Keratinocyte (primary cell): ENCODE data around the gene PER2. TPM values are rescaled to one million over a fixed set of nuclear protein-coding genes. Genes with fewer than 3 reads are reported as not detected.

Source experiments
- DNase-seq: peaks from one replicate; pipeline ENCODE4 v3.0.0-alpha.2; 2011; ENCODE audit warnings: low read depth, missing footprints, low spot score
- FAIRE-seq: peaks from 2 replicates; lab custom pipeline; 2011; peaks lifted over from hg19 to GRCh38; lab: Jason Lieb, UNC
- H2AFZ ChIP-seq: 2 replicates; pipeline ENCODE4 v1.6.0; 2012; ENCODE audit warnings: low read length, control low read depth, inconsistent platforms; ENCODE audit not compliant: control insufficient read depth
- H3K27ac ChIP-seq: 2 replicates; pipeline ENCODE4 v1.5.1; 2011; ENCODE audit warnings: low read length; ENCODE audit not compliant: control insufficient read depth, insufficient read depth
- H3K27me3 ChIP-seq: 3 replicates; pipeline ENCODE4 v1.6.0; 2011; ENCODE audit warnings: low read length; ENCODE audit not compliant: control insufficient read depth, insufficient read depth; ENCODE audit errors: extremely low read depth
- H3K36me3 ChIP-seq, 2 experiments: 2 replicates in 1 of 2; 3 replicates in 1 of 2; pipeline ENCODE4 v1.5.1; 2011; ENCODE audit warnings: low read length in 2 of 2, mild to moderate bottlenecking in 1 of 2; ENCODE audit not compliant: control insufficient read depth in 2 of 2, insufficient read depth in 2 of 2; ENCODE audit errors: extremely low read depth in 1 of 2
- H3K4me1 ChIP-seq: 3 replicates; pipeline ENCODE4 v1.5.1; 2011; ENCODE audit warnings: low read length; ENCODE audit not compliant: control insufficient read depth, insufficient read depth; ENCODE audit errors: extremely low read depth
- H3K4me2 ChIP-seq: 3 replicates; pipeline ENCODE4 v1.6.0; 2011; ENCODE audit warnings: low read depth, low read length; ENCODE audit not compliant: control insufficient read depth, insufficient read depth; ENCODE audit errors: extremely low read depth
- H3K4me3 ChIP-seq, 3 experiments: fragments of 200-600 bp in 1 of 3; sonication (generic) in 1 of 3; 2 replicates in 2 of 3; 3 replicates in 1 of 3; pipeline ENCODE4 v1.5.1; 2011 to 2016; ENCODE audit warnings: low read length in 3 of 3, mild to moderate bottlenecking in 3 of 3, control low read depth in 2 of 3, inconsistent platforms in 1 of 3, low read depth in 1 of 3, mixed read lengths in 1 of 3, mixed run types in 1 of 3, moderate library complexity in 1 of 3; ENCODE audit not compliant: control insufficient read depth in 2 of 3, insufficient read depth in 2 of 3; ENCODE audit errors: extremely low read depth in 1 of 3
- H3K79me2 ChIP-seq: 2 replicates; pipeline ENCODE4 v1.6.0; 2012; ENCODE audit warnings: low read length; ENCODE audit not compliant: control insufficient read depth, insufficient read depth
- H3K9ac ChIP-seq: 3 replicates; pipeline ENCODE4 v1.6.0; 2011; ENCODE audit warnings: low read length; ENCODE audit not compliant: control insufficient read depth, insufficient read depth; ENCODE audit errors: extremely low read depth
- H3K9me1 ChIP-seq: 3 replicates; pipeline ENCODE4 v1.6.0; 2011; ENCODE audit warnings: low read length; ENCODE audit not compliant: control insufficient read depth, insufficient read depth; ENCODE audit errors: extremely low read depth
- H3K9me3 ChIP-seq: 2 replicates; pipeline ENCODE4 v1.5.1; 2012; ENCODE audit warnings: low read depth, low read length; ENCODE audit not compliant: control insufficient read depth
- H4K20me1 ChIP-seq: 3 replicates; pipeline ENCODE4 v1.6.0; 2011; ENCODE audit warnings: low read length; ENCODE audit not compliant: control insufficient read depth, insufficient read depth; ENCODE audit errors: extremely low read depth
- CTCF ChIP-seq, 3 experiments: IDR thresholded peaks in 1 of 3; conservative IDR thresholded peaks in 1 of 3; optimal IDR thresholded peaks in 1 of 3; 2 replicates in 2 of 3; 3 replicates in 1 of 3; pipeline versions ENCODE3 to v1.5.1; 2011; ENCODE audit warnings: low read length in 3 of 3, mild to moderate bottlenecking in 3 of 3, moderate library complexity in 2 of 3, control low read depth in 1 of 3, inconsistent platforms in 1 of 3; ENCODE audit not compliant: insufficient read depth in 2 of 3; ENCODE audit errors: extremely low read depth in 1 of 3
- EZH2 ChIP-seq: IDR thresholded peaks from one replicate; pipeline ENCODE4 v1.6.1; 2012; ENCODE audit warnings: inconsistent platforms, mild to moderate bottlenecking, low read length, moderate library complexity
- dilution Hi-C: fragments of 300-500 bp; cut with MboI; formaldehyde crosslinking; loops from one replicate; pipeline ENCODE4 v1.7.0; 2020; ENCODE audit warnings: low sequenced_read_pairs; ENCODE audit not compliant: extremely low pct_ligation_motif_present
- polyA plus RNA-seq, 5 experiments: library from polyadenylated mRNA; depleted of rRNA in 3 of 5; stranded (reverse) in 3 of 5; stranded (forward) in 1 of 5; unstranded in 1 of 5; fragments of >200 nt; gene quantifications; 1 replicate in 1 of 5; 2 replicates in 3 of 5; 3 replicates in 1 of 5; pipeline versions ENCODE4 v1.2.1 to v1.2.3, GENCODE V29; 2011 to 2012; ENCODE audit warnings: missing spikeins in 2 of 5, low read depth in 1 of 5, low replicate concordance in 1 of 5

Gene PER2
- polyA plus RNA-seq, 1 donor (not counting 4 experiments of a cell fraction or from before 2014, with no cell fraction given), result 1.6 TPM

- no peak for TF ChIP-seq CTCF (optimal IDR thresholded peaks at IDR 0.05 in 1 of 3, IDR thresholded peaks at IDR 0.05 in 1 of 3, conservative IDR thresholded peaks at IDR 0.05 in 1 of 3; ENCODE audit: extremely low read depth in 1 of 3, insufficient read depth in 2 of 3, low read length in 3 of 3)
- no peak for TF ChIP-seq EZH2
- H2AFZ ChIP-seq, result no peak overlapping the region
- H3K4me3 ChIP-seq, result no peak overlapping the region
- H3K27me3 ChIP-seq, result peaks cover 60% of the 10 kb centered on the region
- DNase-seq (no peak), FAIRE-seq (no peak)
- no peaks in the 10 kb centered on the region for H3K4me1 ChIP-seq
- no peaks in the 10 kb centered on the region for H3K9me3 ChIP-seq
- no peak overlapping the region for H3K27ac ChIP-seq
- dilution Hi-C loops, result no loop called here
- no peaks in the 10 kb centered on the region for H3K36me3 ChIP-seq
- H3K9ac ChIP-seq, result no peak overlapping the region
- H3K79me2 ChIP-seq, result no peaks in the 10 kb centered on the region
- no peaks in the 10 kb centered on the region for H3K9me1 ChIP-seq
- no peaks in the 10 kb centered on the region for H4K20me1 ChIP-seq
- no peak overlapping the region for H3K4me2 ChIP-seq
Measured at GRCh38 chr2:238235331-238235732, 53.1 kb downstream of the PER2 start.

- Histone ChIP-seq H3K79me2 (no peaks in the 10 kb centered on the region), H2AFZ (no peak overlapping the region), H3K27me3 (peaks cover 62% of the 10 kb centered on the region), H3K27ac (no peak overlapping the region), H3K4me2 (no peak overlapping the region), H3K9ac (no peak overlapping the region), H4K20me1 (no peaks in the 10 kb centered on the region), H3K4me1 (no peaks in the 10 kb centered on the region), H3K9me1 (no peaks in the 10 kb centered on the region), H3K9me3 (no peaks in the 10 kb centered on the region), H3K36me3 (no peaks in the 10 kb centered on the region), H3K4me3 (no peak overlapping the region)
- dilution Hi-C loops, result no loop called here
- FAIRE-seq, result no peak
- TF ChIP-seq CTCF (optimal IDR thresholded peaks at IDR 0.05 in 1 of 3, IDR thresholded peaks at IDR 0.05 in 1 of 3, conservative IDR thresholded peaks at IDR 0.05 in 1 of 3; ENCODE audit: extremely low read depth in 1 of 3, insufficient read depth in 2 of 3, low read length in 3 of 3) (no peak), EZH2 (no peak)
- DNase-seq, result no peak
Measured at GRCh38 chr2:238233625-238234024, 54.8 kb downstream of the PER2 start.
